Measurements from ENCODE around the gene ZNF785. TPM values are rescaled to one million over a fixed set of nuclear protein-coding genes. Genes with fewer than 3 reads are reported as not detected.

ZNF785 gene
- total RNA-seq, 1 experiment from 2014 or later, result 18.8 TPM

- no peak overlapping the region for H2AFZ ChIP-seq (ENCODE audit: low read length)
- H4K8ac ChIP-seq (replicated peaks; ENCODE audit: insufficient read length, low read depth, low read length), result no peak overlapping the region
- H4K20me1 ChIP-seq (ENCODE audit: control insufficient read depth, insufficient read depth, insufficient read length), result no peaks in the 10 kb centered on the region
- H3K56ac ChIP-seq (ENCODE audit: insufficient read length, low read depth, low read length), result no peak overlapping the region
- H4K5ac ChIP-seq (ENCODE audit: insufficient read length, low read depth, low read length), result no peak overlapping the region
- no peak overlapping the region for H4K91ac ChIP-seq (ENCODE audit: insufficient read length, low read depth, low read length)
- H3K23me2 ChIP-seq (ENCODE audit: insufficient read length, low read depth, low read length, poor library complexity, severe bottlenecking), result no peaks in the 10 kb centered on the region
- H3K4ac ChIP-seq (ENCODE audit: low read depth, low read length), result no peak overlapping the region
- no peak overlapping the region for H2BK20ac ChIP-seq (ENCODE audit: low read depth, low read length, poor library complexity, severe bottlenecking)
- H3K23ac ChIP-seq (ENCODE audit: insufficient read length, low read depth, low read length), result no peak overlapping the region
- no peak for TF ChIP-seq CTCF (conservative IDR thresholded peaks at IDR 0.05)
- H3K27ac ChIP-seq (ENCODE audit: insufficient read length, low read depth, low read length), result no peak overlapping the region
- H3K4me2 ChIP-seq (ENCODE audit: insufficient read depth, insufficient read length, low read length), result no peak overlapping the region
- no peaks in the 10 kb centered on the region for H3K9me3 ChIP-seq (ENCODE audit: control insufficient read depth, low read depth, low read length)
- H3K18ac ChIP-seq (ENCODE audit: insufficient read length, low read depth, low read length), result no peak overlapping the region
- H2AK5ac ChIP-seq (ENCODE audit: insufficient read length, low read length), result no peak overlapping the region
- no peaks in the 10 kb centered on the region for H3K27me3 Mint-ChIP-seq (ENCODE audit: low read depth)
- no peak overlapping the region for H3K9ac ChIP-seq (ENCODE audit: extremely low read depth, insufficient read length, low read length)
- H3K4me3 Mint-ChIP-seq, result no peak overlapping the region; a peak in 1 of 5 replicates
- H3K79me2 ChIP-seq (ENCODE audit: insufficient read depth, low read length), result no peaks in the 10 kb centered on the region
- peaks cover 0 to 6% of the 10 kb centered on the region in 2 experiments; a peak in 2 of 5 replicates for H3K9me3 Mint-ChIP-seq
- H3K14ac ChIP-seq (ENCODE audit: insufficient read depth, low read length), result no peak overlapping the region
- no peak overlapping the region for H2BK5ac ChIP-seq (ENCODE audit: insufficient read length, low read length)
- no peak overlapping the region for H2BK120ac ChIP-seq (ENCODE audit: low read depth, low read length, poor library complexity, severe bottlenecking)
- no peak overlapping the region for H2BK15ac ChIP-seq (ENCODE audit: low read depth, low read length)
- no peaks in the 10 kb centered on the region for H3K4me1 ChIP-seq (ENCODE audit: insufficient read depth, low read length)
- no peak overlapping the region for H3K27ac Mint-ChIP-seq
- no peak overlapping the region for H3T11ph ChIP-seq (ENCODE audit: low read length)
- DNase-seq, result no peak
- H3K4me1 Mint-ChIP-seq, result no peaks in the 10 kb centered on the region
- peaks cover 13 to 39% (median 36%) of the 10 kb centered on the region in 3 experiments for H3K36me3 Mint-ChIP-seq (ENCODE audit: insufficient read depth in 1 of 3, low read depth in 3 of 3)
- H2BK12ac ChIP-seq (ENCODE audit: insufficient read length, low read depth, low read length), result no peak overlapping the region
- WGBS (ENCODE audit: extremely low coverage, insufficient read length, low lambda C conversion rate), result no CpG with 5 or more reads among the region's 4 CpGs
- no peaks in the 10 kb centered on the region for H3K27me3 ChIP-seq (ENCODE audit: insufficient read depth, low read length)
- no peaks in the 10 kb centered on the region for H3K79me1 ChIP-seq (ENCODE audit: insufficient read depth, low read depth, low read length, poor library complexity, severe bottlenecking)
These were observed 16.5 kb upstream of the ZNF785 start for GRCh38 chr16:30601966-30602365.
